GM23338 (cell line): ENCODE data around the gene YOD1. TPM values are rescaled to one million over a fixed set of nuclear protein-coding genes. Genes with fewer than 3 reads are reported as not detected.

ENCODE experiments used
- ATAC-seq: fragments of 200-7000 bp; cut with Tn5 transposase; 3 replicates; pipeline ENCODE4 v1.9.1; 2020
- DNase-seq: peaks from one replicate; pipeline ENCODE4 v3.0.0-alpha.2; 2015; ENCODE audit warnings: low spot score
- H2AFZ ChIP-seq: fragments of 200-600 bp; sonication (generic); 2 replicates; pipeline ENCODE4 v1.8.0; 2016; ENCODE audit warnings: antibody characterized with exemption, mild to moderate bottlenecking, moderate library complexity
- H3F3A ChIP-seq: fragments of 200-600 bp; sonication (generic); replicated peaks from 2 replicates; pipeline ENCODE4 v1.8.0; 2017; ENCODE audit warnings: antibody characterized with exemption, mixed run types, low read depth
- H3K27ac ChIP-seq: fragments of 200-600 bp; sonication (generic); 2 replicates; pipeline ENCODE4 v1.6.1; 2016; ENCODE audit warnings: low read depth
- H3K27me3 ChIP-seq: fragments of 200-600 bp; sonication (generic); 2 replicates; pipeline ENCODE4 v1.8.0; 2016; ENCODE audit warnings: mild to moderate bottlenecking, mixed run types, moderate library complexity; ENCODE audit not compliant: insufficient read depth
- H3K36me3 ChIP-seq: fragments of 200-600 bp; sonication (generic); 2 replicates; pipeline ENCODE4 v1.8.0; 2016; ENCODE audit warnings: mild to moderate bottlenecking; ENCODE audit not compliant: insufficient read depth
- H3K4me1 ChIP-seq: fragments of 200-600 bp; sonication (generic); 2 replicates; pipeline ENCODE4 v1.8.0; 2016; ENCODE audit warnings: mild to moderate bottlenecking, moderate library complexity; ENCODE audit not compliant: insufficient read depth
- H3K4me2 ChIP-seq: fragments of 200-600 bp; sonication (generic); 2 replicates; pipeline ENCODE4 v1.7.1; 2017; ENCODE audit warnings: mixed run types
- H3K4me3 ChIP-seq: fragments of 200-600 bp; sonication (generic); 2 replicates; pipeline ENCODE4 v1.6.1; 2016; ENCODE audit warnings: mixed run types
- H3K79me2 ChIP-seq: fragments of 200-600 bp; sonication (generic); replicated peaks from 2 replicates; pipeline ENCODE4 v1.8.0; 2017; ENCODE audit warnings: mild to moderate bottlenecking; ENCODE audit not compliant: insufficient read depth
- H3K9me2 ChIP-seq: fragments of 200-600 bp; sonication (generic); 2 replicates; pipeline ENCODE4 v1.8.0; 2017; ENCODE audit not compliant: insufficient read depth
- H4K20me1 ChIP-seq: fragments of 200-600 bp; sonication (generic); replicated peaks from 2 replicates; pipeline ENCODE4 v1.8.0; 2017; ENCODE audit warnings: mild to moderate bottlenecking; ENCODE audit not compliant: insufficient read depth
- H3K27ac Mint-ChIP-seq: 2 replicates; pipeline ENCODE4 v1.8.0; 2020; ENCODE audit warnings: inconsistent platforms, mild to moderate bottlenecking, moderate library complexity, mixed read lengths
- H3K27me3 Mint-ChIP-seq: 3 replicates; pipeline ENCODE4 v1.8.0; 2022; ENCODE audit warnings: low read depth, mild to moderate bottlenecking, moderate library complexity, mixed read lengths, inconsistent platforms; ENCODE audit not compliant: insufficient read depth, poor library complexity
- H3K36me3 Mint-ChIP-seq: 3 replicates; pipeline ENCODE4 v1.8.0; 2021; ENCODE audit warnings: low read depth, mild to moderate bottlenecking, inconsistent platforms, moderate library complexity, mixed read lengths
- H3K4me1 Mint-ChIP-seq: 3 replicates; pipeline ENCODE4 v1.8.0; 2020; ENCODE audit warnings: mild to moderate bottlenecking, inconsistent platforms, mixed read lengths
- H3K4me3 Mint-ChIP-seq: 3 replicates; pipeline ENCODE4 v1.8.0; 2021; ENCODE audit warnings: moderate library complexity, mild to moderate bottlenecking, inconsistent platforms, mixed read lengths
- H3K9me3 Mint-ChIP-seq: 3 replicates; pipeline ENCODE4 v1.8.0; 2020; ENCODE audit warnings: moderate library complexity, mild to moderate bottlenecking, inconsistent platforms, mixed read lengths
- CREB1 ChIP-seq: fragments of 250-450 bp; sonication (Bioruptor Pico); IDR thresholded peaks from 2 replicates; pipeline ENCODE4 v1.5.0; 2020; ENCODE audit warnings: low read depth, mild to moderate bottlenecking, moderate library complexity
- CTCF ChIP-seq, 2 experiments: fragments of 200-600 bp in 1 of 2; sonication (generic) in 1 of 2; conservative IDR thresholded peaks; 2 replicates each; pipeline versions ENCODE4 v1.5.1 to v1.6.1; 2016 to 2017; ENCODE audit warnings: antibody characterized with exemption in 2 of 2, low read depth in 2 of 2, mild to moderate bottlenecking in 2 of 2, moderate library complexity in 1 of 2
- ETS1 ChIP-seq: IDR thresholded peaks from 2 replicates; pipeline ENCODE4 v1.6.1; 2016; ENCODE audit warnings: antibody characterized with exemption
- EZH2 ChIP-seq: fragments of 200-600 bp; sonication (generic); IDR thresholded peaks from one replicate; pipeline ENCODE4 v1.8.0; 2017; ENCODE audit warnings: antibody characterized with exemption, mild to moderate bottlenecking, low read depth; ENCODE audit not compliant: unreplicated experiment
- EZH2phosphoT487 ChIP-seq: fragments of 200-600 bp; sonication (generic); IDR thresholded peaks from one replicate; pipeline ENCODE4 v1.8.1; 2018; ENCODE audit warnings: antibody characterized with exemption; ENCODE audit not compliant: unreplicated experiment
- JUNB ChIP-seq: IDR thresholded peaks from one replicate; pipeline ENCODE4 v1.6.1; 2016; ENCODE audit warnings: antibody characterized with exemption; ENCODE audit not compliant: unreplicated experiment
- NANOG ChIP-seq: IDR thresholded peaks from 2 replicates; pipeline ENCODE4 v1.6.1; 2016; ENCODE audit warnings: antibody characterized with exemption, borderline replicate concordance
- POLR2AphosphoS5 ChIP-seq: IDR thresholded peaks from 2 replicates; pipeline ENCODE4 v1.6.1; 2016; ENCODE audit warnings: antibody characterized with exemption, low read depth
- REST ChIP-seq: IDR thresholded peaks from one replicate; pipeline ENCODE4 v1.6.1; 2018; ENCODE audit warnings: antibody characterized with exemption; ENCODE audit not compliant: unreplicated experiment
- STAT1 ChIP-seq: IDR thresholded peaks from one replicate; pipeline ENCODE4 v1.6.1; 2016; ENCODE audit warnings: antibody characterized with exemption; ENCODE audit not compliant: unreplicated experiment
- ZNF114 ChIP-seq: fragments of 250-450 bp; sonication (Bioruptor Pico); IDR thresholded peaks from 2 replicates; pipeline ENCODE4 v1.5.0; 2020; ENCODE audit warnings: mild to moderate bottlenecking, moderate library complexity
- ZNF331 ChIP-seq: fragments of 250-450 bp; sonication (Bioruptor Pico); IDR thresholded peaks from 2 replicates; pipeline ENCODE4 v1.5.0; 2020; ENCODE audit warnings: low read depth, mild to moderate bottlenecking, moderate library complexity
- ZNF462 ChIP-seq: fragments of 250-450 bp; sonication (Bioruptor Pico); IDR thresholded peaks from 2 replicates; pipeline ENCODE4 v1.5.0; 2020; ENCODE audit warnings: mild to moderate bottlenecking, moderate library complexity
- polyA plus RNA-seq: library from polyadenylated mRNA; unstranded; fragments of >200 nt; fragmentation: Nextera tagmentation; extraction: Ambion mirVana; gene quantifications from 2 replicates; pipeline ENCODE4 v1.2.1, GENCODE V29; 2016
- total RNA-seq: library from RNA; depleted of rRNA; stranded (reverse); fragments of >200 nt; shearing (Covaris generic); gene quantifications from 2 replicates; pipeline ENCODE4 v1.2.3, GENCODE V29; 2014

YOD1 gene
- total and polyA plus RNA-seq, 2 experiments from 2014 or later: 4.6 to 21.9 TPM

GRCh38 chr1:207073906-207074820 is 23.2 kb upstream of the YOD1 start:
- no peaks in the 10 kb centered on the region for H3F3A ChIP-seq
- no peak overlapping the region for H3K27ac ChIP-seq
- no peaks in the 10 kb centered on the region for H3K9me2 ChIP-seq
- peaks cover 4% of the 10 kb centered on the region; the same call in 1 of the 2 replicates for H3K36me3 ChIP-seq
- Mint-ChIP-seq H3K36me3 (peaks cover 10% of the 10 kb centered on the region), H3K4me3 (no peak overlapping the region), H3K4me1 (peaks cover 13% of the 10 kb centered on the region; the same call in 2 of the 3 replicates), H3K27me3 (peaks cover 2% of the 10 kb centered on the region), H3K27ac (no peak overlapping the region), H3K9me3 (no peaks in the 10 kb centered on the region)
- TF ChIP-seq JUNB (no peak), CTCF (conservative IDR thresholded peaks at IDR 0.05; ENCODE audit: low read depth in 2 of 2) (no peak), NANOG (no peak), ZNF462 (no peak), POLR2AphosphoS5 (no peak), REST (no peak), ZNF114 (no peak), EZH2 (no peak), ETS1 (no peak), ZNF331 (CRISPR knock-in tag) (no peak), STAT1 (no peak), EZH2phosphoT487 (no peak), CREB1 (CRISPR knock-in tag) (no peak)
- H3K4me1 ChIP-seq: peaks cover 3% of the 10 kb centered on the region; the same call in 1 of the 2 replicates
- H3K4me2 ChIP-seq: no peak overlapping the region
- H2AFZ ChIP-seq: no peak overlapping the region
- no peak for ATAC-seq
- H3K27me3 ChIP-seq: no peaks in the 10 kb centered on the region
- DNase-seq: no peak
- peaks cover 3% of the 10 kb centered on the region; the same call in 1 of the 2 replicates for H4K20me1 ChIP-seq
- H3K79me2 ChIP-seq: no peaks in the 10 kb centered on the region
- no peak overlapping the region for H3K4me3 ChIP-seq
